ENCODE measurements around the gene PDE4D. TPM values are rescaled to one million over a fixed set of nuclear protein-coding genes. Genes with fewer than 3 reads are reported as not detected.

The PDE4D gene
- total RNA-seq, 1 experiment from 2014 or later = 6.5 TPM

DNA sequence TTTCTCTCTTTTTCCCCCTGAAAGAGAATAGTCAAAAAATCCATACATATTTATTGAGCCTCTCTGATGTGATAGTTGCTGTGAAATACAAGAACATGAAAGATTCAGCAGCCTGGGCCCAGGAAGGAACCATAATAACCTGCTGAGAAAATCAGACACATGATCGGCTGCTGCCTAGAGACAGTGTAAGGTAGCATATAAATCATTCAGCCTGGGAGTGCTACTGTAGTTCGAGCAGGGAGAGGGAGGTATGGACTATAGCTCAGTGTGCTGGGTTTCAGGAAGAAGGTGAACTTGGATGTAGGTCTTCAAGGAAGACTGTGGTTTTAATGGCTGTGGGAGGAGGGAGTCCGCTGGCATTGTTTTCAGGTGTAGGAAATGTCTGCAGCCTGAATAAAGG lies 841.6 kb downstream of the PDE4D start:
- H3K36me3 ChIP-seq (ENCODE audit: insufficient read depth, low read length, poor library complexity, severe bottlenecking) = no peaks in the 10 kb centered on the region
- no peaks in the 10 kb centered on the region for H3K27me3 ChIP-seq (replicated peaks; ENCODE audit: insufficient read depth, low read depth, low read length, poor library complexity)
- no peaks in the 10 kb centered on the region for H3K4me1 ChIP-seq (ENCODE audit: insufficient read depth, low read length, poor library complexity, severe bottlenecking)
- no peak overlapping the region for H3K27ac ChIP-seq (ENCODE audit: low read depth, low read length, poor library complexity, severe bottlenecking)
- intact Hi-C loops (cut with micrococcal nuclease; ENCODE audit: unreplicated experiment) = no loop called here
- POLR2A ChIA-PET (ENCODE audit: low non-redundant PET) = no interaction called here
- no TSS peak for BruUV-seq (replicated peaks)
- TF ChIP-seq, protein P1, sequence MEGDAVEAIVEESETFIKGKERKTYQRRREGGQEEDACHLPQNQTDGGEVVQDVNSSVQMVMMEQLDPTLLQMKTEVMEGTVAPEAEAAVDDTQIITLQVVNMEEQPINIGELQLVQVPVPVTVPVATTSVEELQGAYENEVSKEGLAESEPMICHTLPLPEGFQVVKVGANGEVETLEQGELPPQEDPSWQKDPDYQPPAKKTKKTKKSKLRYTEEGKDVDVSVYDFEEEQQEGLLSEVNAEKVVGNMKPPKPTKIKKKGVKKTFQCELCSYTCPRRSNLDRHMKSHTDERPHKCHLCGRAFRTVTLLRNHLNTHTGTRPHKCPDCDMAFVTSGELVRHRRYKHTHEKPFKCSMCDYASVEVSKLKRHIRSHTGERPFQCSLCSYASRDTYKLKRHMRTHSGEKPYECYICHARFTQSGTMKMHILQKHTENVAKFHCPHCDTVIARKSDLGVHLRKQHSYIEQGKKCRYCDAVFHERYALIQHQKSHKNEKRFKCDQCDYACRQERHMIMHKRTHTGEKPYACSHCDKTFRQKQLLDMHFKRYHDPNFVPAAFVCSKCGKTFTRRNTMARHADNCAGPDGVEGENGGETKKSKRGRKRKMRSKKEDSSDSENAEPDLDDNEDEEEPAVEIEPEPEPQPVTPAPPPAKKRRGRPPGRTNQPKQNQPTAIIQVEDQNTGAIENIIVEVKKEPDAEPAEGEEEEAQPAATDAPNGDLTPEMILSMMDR (conservative IDR thresholded peaks at IDR 0.05; ENCODE audit: low read depth, low read length) = no peak
- no peak for TF ChIP-seq EZH2 (IDR thresholded peaks at IDR 0.05; ENCODE audit: borderline replicate concordance, low read depth, low read length, poor library complexity, severe bottlenecking)
- CTCF ChIA-PET = no interaction called here
- no peak overlapping the region for H3K4me3 ChIP-seq (ENCODE audit: low read depth, low read length, poor library complexity, severe bottlenecking)
- DNase-seq (ENCODE audit: low spot score) = no peak
- H3K9me3 ChIP-seq (ENCODE audit: low read depth, low read length, poor library complexity, severe bottlenecking) = no peaks in the 10 kb centered on the region

DNA sequence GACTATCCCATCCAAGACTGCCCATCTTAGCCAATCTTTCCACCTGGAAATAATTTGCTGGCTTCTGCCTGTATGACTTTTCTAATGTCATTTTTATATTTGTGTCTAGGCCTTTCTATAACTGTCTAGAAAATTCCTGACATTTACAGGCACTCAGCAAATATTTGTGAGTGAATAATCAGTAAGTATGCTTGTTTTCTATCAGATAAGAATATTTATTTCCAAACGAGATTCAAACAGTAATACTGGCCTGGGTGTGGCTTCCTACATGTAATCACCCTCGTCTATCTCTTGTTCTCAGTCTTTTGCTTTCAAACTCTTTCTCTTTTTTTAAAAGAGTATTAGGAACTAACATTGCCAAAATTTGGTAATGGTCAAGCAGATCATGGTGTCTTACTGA lies 844.4 kb downstream of the PDE4D start:
- Histone ChIP-seq H3K36me3 (ENCODE audit: insufficient read depth, low read length, poor library complexity, severe bottlenecking) (no peaks in the 10 kb centered on the region), H3K27ac (ENCODE audit: low read depth, low read length, poor library complexity, severe bottlenecking) (no peak overlapping the region), H3K4me3 (ENCODE audit: low read depth, low read length, poor library complexity, severe bottlenecking) (no peak overlapping the region), H3K27me3 (replicated peaks; ENCODE audit: insufficient read depth, low read depth, low read length, poor library complexity) (no peaks in the 10 kb centered on the region), H3K9me3 (ENCODE audit: low read depth, low read length, poor library complexity, severe bottlenecking) (no peaks in the 10 kb centered on the region), H3K4me1 (ENCODE audit: insufficient read depth, low read length, poor library complexity, severe bottlenecking) (no peaks in the 10 kb centered on the region)
- BruUV-seq (replicated peaks) = no TSS peak
- DNase-seq (ENCODE audit: low spot score) = no peak
- TF ChIP-seq EZH2 (IDR thresholded peaks at IDR 0.05; ENCODE audit: borderline replicate concordance, low read depth, low read length, poor library complexity, severe bottlenecking) = no peak
- TF ChIP-seq, protein P1 (conservative IDR thresholded peaks at IDR 0.05; ENCODE audit: low read depth, low read length) = no peak
- POLR2A ChIA-PET (ENCODE audit: low non-redundant PET) = no interaction called here
- intact Hi-C loops (cut with micrococcal nuclease; ENCODE audit: unreplicated experiment) = no loop called here
- CTCF ChIA-PET = no interaction called here

DNA sequence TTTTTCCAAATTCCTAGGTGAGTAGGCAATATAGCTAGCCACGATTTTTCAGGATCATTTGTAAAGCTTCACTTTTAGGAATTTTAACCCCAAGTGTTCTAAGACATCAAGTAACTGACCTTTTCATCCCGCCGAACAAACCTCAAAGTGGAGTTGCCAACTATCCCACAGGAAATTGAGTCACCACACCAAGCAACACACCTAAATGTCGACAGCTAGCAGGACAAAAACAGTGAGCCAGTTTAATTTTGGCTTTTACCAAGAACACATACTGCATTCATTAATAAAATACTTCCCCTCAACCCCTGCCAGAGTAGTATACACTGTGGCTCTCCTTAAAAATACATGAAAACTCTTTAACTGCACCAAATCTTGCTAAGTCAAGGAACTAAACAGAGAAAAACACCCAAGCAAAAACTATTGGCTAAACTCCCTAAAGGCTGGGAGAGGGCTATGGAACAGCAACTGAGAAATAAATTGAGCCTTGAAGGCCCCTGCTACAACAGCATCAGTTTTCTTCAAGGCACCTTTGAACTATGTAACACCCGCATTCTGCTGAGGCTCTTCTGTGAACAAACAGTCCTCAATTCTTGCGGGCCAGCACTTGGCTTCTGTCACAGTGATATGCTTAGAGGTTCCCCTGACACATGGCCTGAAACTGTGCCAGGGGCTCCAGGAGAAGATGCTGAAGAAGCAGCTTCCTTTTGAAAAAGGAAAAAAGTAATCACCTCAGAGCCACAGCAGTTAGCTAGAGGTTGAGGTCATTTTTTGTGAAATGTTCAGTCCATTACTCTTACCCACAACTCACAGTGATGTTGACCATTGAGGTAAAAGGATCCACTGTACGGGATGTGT lies 851.1 kb downstream of the PDE4D start:
- Histone ChIP-seq H3K36me3 (ENCODE audit: insufficient read depth, low read length, poor library complexity, severe bottlenecking) (no peaks in the 10 kb centered on the region), H3K27me3 (replicated peaks; ENCODE audit: insufficient read depth, low read depth, low read length, poor library complexity) (no peaks in the 10 kb centered on the region), H3K9me3 (ENCODE audit: low read depth, low read length, poor library complexity, severe bottlenecking) (no peaks in the 10 kb centered on the region), H3K4me3 (ENCODE audit: low read depth, low read length, poor library complexity, severe bottlenecking) (no peak overlapping the region), H3K4me1 (ENCODE audit: insufficient read depth, low read length, poor library complexity, severe bottlenecking) (peaks cover 13% of the 10 kb centered on the region), H3K27ac (ENCODE audit: low read depth, low read length, poor library complexity, severe bottlenecking) (no peak overlapping the region)
- TF ChIP-seq, protein P1 (conservative IDR thresholded peaks at IDR 0.05; ENCODE audit: low read depth, low read length) = no peak
- TF ChIP-seq EZH2 (IDR thresholded peaks at IDR 0.05; ENCODE audit: borderline replicate concordance, low read depth, low read length, poor library complexity, severe bottlenecking) = no peak
- DNase-seq (ENCODE audit: low spot score) = no peak
- BruUV-seq (replicated peaks) = no TSS peak
- ChIA-PET CTCF (no interaction called here), POLR2A (ENCODE audit: low non-redundant PET) (no interaction called here)
- intact Hi-C loops (cut with micrococcal nuclease; ENCODE audit: unreplicated experiment) = no loop called here
